Measurements from ENCODE around the gene CCDC93. TPM values are rescaled to one million over a fixed set of nuclear protein-coding genes. Genes with fewer than 3 reads are reported as not detected.

The CCDC93 gene
- polyA plus RNA-seq, 2 of the 4 experiments (the other 2 are of a cell fraction) = 14.4 to 17.8 TPM

DNA sequence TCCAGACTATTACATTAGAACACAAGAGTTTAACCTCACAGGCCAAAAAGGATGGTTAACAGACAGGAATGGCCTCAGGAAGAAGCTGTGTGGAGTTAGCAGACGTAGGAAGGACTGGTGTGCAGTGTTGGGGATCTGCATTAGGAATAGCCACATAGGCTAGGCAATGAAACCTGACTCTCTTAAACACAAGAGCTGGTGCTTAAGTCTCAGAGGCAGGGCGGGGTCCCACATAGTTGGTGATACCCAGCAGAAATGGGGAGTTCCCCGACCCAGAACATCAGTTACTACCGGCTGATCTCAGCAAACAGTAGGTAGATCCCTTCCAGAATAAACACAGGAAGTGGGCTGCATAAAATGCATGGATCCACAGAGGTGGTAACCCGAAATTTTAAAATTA is 64.1 kb downstream of the CCDC93 start:
- DNase-seq (ENCODE audit: low read depth in 1 of 2, low spot score in 1 of 2) (no peak), FAIRE-seq (no peak), ATAC-seq (no peak)
- WGBS (ENCODE audit: missing lambda C conversion rate) = 70% methylated on average over 5 of the region's 5 CpGs
- ChIA-PET CTCF (interaction anchor here (0.8 to 6.1 kb wide), 6 partner anchors 11 to 135 kb away, joined by 3 to 32 read pairs (median 6); partner anchors contain the start of gene DDX18), POLR2A (interaction anchor here (1.0 kb wide), 1 partner anchor 11 kb away, joined by 3 read pairs; no protein-coding TSS in a partner anchor)
- Histone ChIP-seq H3K27ac (no peak overlapping the region), H3K4me3 (no peak overlapping the region), H3K4me1 (no peaks in the 10 kb centered on the region), H3K4me2 (no peak overlapping the region), H3K9me3 (no peaks in the 10 kb centered on the region)
- TF ChIP-seq KDM5A (IDR thresholded peaks at IDR 0.05) (no peak), MAFK (IDR thresholded peaks at IDR 0.05; ENCODE audit: partially characterized antibody) (no peak), JUNB (IDR thresholded peaks at IDR 0.05) (no peak), BHLHE40 (IDR thresholded peaks at IDR 0.05; ENCODE audit: low read depth, low read length) (no peak), EP300 (IDR thresholded peaks at IDR 0.05) (no peak), HDAC2 (IDR thresholded peaks at IDR 0.05) (no peak), FOSB (CRISPR knock-in tag; IDR thresholded peaks at IDR 0.05) (no peak), ZFP36 (IDR thresholded peaks at IDR 0.05; ENCODE audit: borderline replicate concordance, partially characterized antibody) (no peak), NR3C1 (IDR thresholded peaks at IDR 0.05) (no peak), RAD21 (conservative IDR thresholded peaks at IDR 0.05 in 1 of 2, IDR thresholded peaks at IDR 0.05 in 1 of 2) (no peak), CHD2 (IDR thresholded peaks at IDR 0.05; ENCODE audit: low read length, partially characterized antibody) (no peak)
- TF ChIP-seq, protein P1, sequence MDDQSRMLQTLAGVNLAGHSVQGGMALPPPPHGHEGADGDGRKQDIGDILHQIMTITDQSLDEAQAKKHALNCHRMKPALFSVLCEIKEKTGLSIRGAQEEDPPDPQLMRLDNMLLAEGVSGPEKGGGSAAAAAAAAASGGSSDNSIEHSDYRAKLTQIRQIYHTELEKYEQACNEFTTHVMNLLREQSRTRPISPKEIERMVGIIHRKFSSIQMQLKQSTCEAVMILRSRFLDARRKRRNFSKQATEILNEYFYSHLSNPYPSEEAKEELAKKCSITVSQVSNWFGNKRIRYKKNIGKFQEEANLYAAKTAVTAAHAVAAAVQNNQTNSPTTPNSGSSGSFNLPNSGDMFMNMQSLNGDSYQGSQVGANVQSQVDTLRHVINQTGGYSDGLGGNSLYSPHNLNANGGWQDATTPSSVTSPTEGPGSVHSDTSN (IDR thresholded peaks at IDR 0.05) = no peak
- TF ChIP-seq, protein P2, sequence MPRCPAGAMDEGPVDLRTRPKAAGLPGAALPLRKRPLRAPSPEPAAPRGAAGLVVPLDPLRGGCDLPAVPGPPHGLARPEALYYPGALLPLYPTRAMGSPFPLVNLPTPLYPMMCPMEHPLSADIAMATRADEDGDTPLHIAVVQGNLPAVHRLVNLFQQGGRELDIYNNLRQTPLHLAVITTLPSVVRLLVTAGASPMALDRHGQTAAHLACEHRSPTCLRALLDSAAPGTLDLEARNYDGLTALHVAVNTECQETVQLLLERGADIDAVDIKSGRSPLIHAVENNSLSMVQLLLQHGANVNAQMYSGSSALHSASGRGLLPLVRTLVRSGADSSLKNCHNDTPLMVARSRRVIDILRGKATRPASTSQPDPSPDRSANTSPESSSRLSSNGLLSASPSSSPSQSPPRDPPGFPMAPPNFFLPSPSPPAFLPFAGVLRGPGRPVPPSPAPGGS (IDR thresholded peaks at IDR 0.05) = no peak

GRCh38 chr2:117948615-117949014 is 65.3 kb downstream of the CCDC93 start:
- WGBS (ENCODE audit: missing lambda C conversion rate) = 90% methylated on average over 1 of the region's 1 CpG

More at GRCh38 chr2:117948615-117949014, 65.3 kb downstream of the CCDC93 start:
- no peak for DNase-seq (ENCODE audit: low read depth in 1 of 2, low spot score in 1 of 2)
- POLR2A ChIA-PET = no interaction called here
- CTCF ChIA-PET = interaction anchor here (1.2 to 6.1 kb wide), 3 partner anchors 10 to 134 kb away, joined by 3 to 32 read pairs (median 8); partner anchors contain the start of gene DDX18
- no peak overlapping the region for H3K27ac ChIP-seq
- H3K9me3 ChIP-seq = no peaks in the 10 kb centered on the region
- no peak overlapping the region for H3K4me2 ChIP-seq
- H3K4me3 ChIP-seq = no peak overlapping the region
- no peak for ATAC-seq
- 0 out of 3 replicates have a peak, but pooled peaks cover under 1% of the 10 kb centered on the region for H3K4me1 ChIP-seq
- no peak for FAIRE-seq
- TF ChIP-seq ELK1 (IDR thresholded peaks at IDR 0.05; ENCODE audit: low read depth, low read length) = no peak
- TF ChIP-seq ESRRA (IDR thresholded peaks at IDR 0.05; ENCODE audit: borderline replicate concordance, low read length) = no peak
- TF ChIP-seq CEBPB (IDR thresholded peaks at IDR 0.05) = no peak
- no peak for TF ChIP-seq NFE2L2 (conservative IDR thresholded peaks at IDR 0.05; ENCODE audit: low read length)
- no peak for TF ChIP-seq JUNB (IDR thresholded peaks at IDR 0.05)
- no peak for TF ChIP-seq GATA3 (IDR thresholded peaks at IDR 0.05; ENCODE audit: borderline replicate concordance)
- TF ChIP-seq CBX8 (IDR thresholded peaks at IDR 0.05) = no peak
- no peak for TF ChIP-seq HMGXB4 (CRISPR knock-in tag; IDR thresholded peaks at IDR 0.05; ENCODE audit: borderline replicate concordance)
- no peak for TF ChIP-seq MAZ (IDR thresholded peaks at IDR 0.05; ENCODE audit: borderline replicate concordance, low read depth, low read length)
- TF ChIP-seq HEYL (CRISPR knock-in tag; IDR thresholded peaks at IDR 0.05) = no peak
- no peak for TF ChIP-seq ZFP36 (IDR thresholded peaks at IDR 0.05; ENCODE audit: borderline replicate concordance, partially characterized antibody)
- no peak for TF ChIP-seq SREBF2 (IDR thresholded peaks at IDR 0.05)
- TF ChIP-seq JUN (IDR thresholded peaks at IDR 0.05) = no peak
- no peak for TF ChIP-seq CHD4 (IDR thresholded peaks at IDR 0.05; ENCODE audit: borderline replicate concordance)
- no peak for TF ChIP-seq HES2 (IDR thresholded peaks at IDR 0.05)
- TF ChIP-seq TP53 (CRISPR knock-in tag; IDR thresholded peaks at IDR 0.05) = no peak
- no peak for TF ChIP-seq EP300 (IDR thresholded peaks at IDR 0.05)
